ENCODE results near the gene FGF1.

Gene FGF1

GRCh38 chr5:142660196-142660595 lies 25.7 kb downstream of the FGF1 start:
- Histone ChIP-seq H3K18ac (ENCODE audit: low read depth in 1 of 2, low read length in 2 of 2) (no peak overlapping the region), H3K27ac (ENCODE audit: low read length, poor library complexity, severe bottlenecking) (no peak overlapping the region), H3K14ac (ENCODE audit: low read length in 2 of 2) (no peak overlapping the region), H3K23ac (ENCODE audit: low read length in 2 of 2) (no peak overlapping the region), H3K4ac (ENCODE audit: low read depth in 1 of 2, low read length in 2 of 2) (no peak overlapping the region), H3K4me3 (ENCODE audit: insufficient read depth in 1 of 2, low read depth in 1 of 2, low read length in 2 of 2) (no peak overlapping the region), H3K79me1 (replicated peaks; ENCODE audit: low read length, poor library complexity, severe bottlenecking) (no peaks in the 10 kb centered on the region), H3K4me2 (ENCODE audit: low read length, poor library complexity, severe bottlenecking) (no peak overlapping the region), H3K27me3 (ENCODE audit: control insufficient read depth in 1 of 2, insufficient read depth in 1 of 2, low read length in 2 of 2) (peaks cover 0 to 2% of the 10 kb centered on the region in 2 experiments), H2BK12ac (ENCODE audit: low read length in 2 of 2) (no peak overlapping the region), H3K9me3 (ENCODE audit: control insufficient read depth, low read length) (no peaks in the 10 kb centered on the region), H3K36me3 (ENCODE audit: control insufficient read depth in 1 of 2, insufficient read depth in 2 of 2, low read depth in 1 of 2, low read length in 2 of 2) (no peaks in the 10 kb centered on the region), H2BK120ac (ENCODE audit: low read depth, low read length) (no peak overlapping the region), H4K91ac (ENCODE audit: low read length) (no peak overlapping the region), H3K4me1 (ENCODE audit: control insufficient read depth, insufficient read depth, low read depth, low read length) (no peaks in the 10 kb centered on the region), H4K8ac (ENCODE audit: low read length) (no peak overlapping the region), H2BK5ac (ENCODE audit: low read depth, low read length, poor library complexity, severe bottlenecking) (no peak overlapping the region), H2BK15ac (ENCODE audit: low read depth, poor library complexity, severe bottlenecking) (no peak overlapping the region), H2AFZ (ENCODE audit: low read depth, low read length) (no peak overlapping the region), H3K9ac (ENCODE audit: low read length) (no peak overlapping the region), H2AK5ac (ENCODE audit: low read length, severe bottlenecking) (no peak overlapping the region)
- 92% methylated on average over 10 of the region's 10 CpGs for WGBS
- DNase-seq, result no peak

GRCh38 chr5:142659405-142659804 lies 26.5 kb downstream of the FGF1 start:
- H4K8ac ChIP-seq (ENCODE audit: low read length), result no peak overlapping the region
- H2AK5ac ChIP-seq (ENCODE audit: low read length, severe bottlenecking), result no peak overlapping the region
- H3K18ac ChIP-seq (ENCODE audit: low read depth in 1 of 2, low read length in 2 of 2), result no peak overlapping the region
- peaks cover 0 to 6% of the 10 kb centered on the region in 2 experiments for H3K27me3 ChIP-seq (ENCODE audit: control insufficient read depth in 1 of 2, insufficient read depth in 1 of 2, low read length in 2 of 2)
- no peaks in the 10 kb centered on the region for H3K9me3 ChIP-seq (ENCODE audit: control insufficient read depth, low read length)
- no peaks in the 10 kb centered on the region for H3K4me1 ChIP-seq (ENCODE audit: control insufficient read depth, insufficient read depth, low read depth, low read length)
- no peak overlapping the region for H3K14ac ChIP-seq (ENCODE audit: low read length in 2 of 2)
- no peak overlapping the region for H3K23ac ChIP-seq (ENCODE audit: low read length in 2 of 2)
- H3K36me3 ChIP-seq (ENCODE audit: control insufficient read depth in 1 of 2, insufficient read depth in 2 of 2, low read depth in 1 of 2, low read length in 2 of 2), result no peaks in the 10 kb centered on the region
- no peak overlapping the region for H2AFZ ChIP-seq (ENCODE audit: low read depth, low read length)
- H3K4ac ChIP-seq (ENCODE audit: low read depth in 1 of 2, low read length in 2 of 2), result no peak overlapping the region
- no peak overlapping the region for H2BK120ac ChIP-seq (ENCODE audit: low read depth, low read length)
- no peak for DNase-seq
- no peak overlapping the region for H3K27ac ChIP-seq (ENCODE audit: low read length, poor library complexity, severe bottlenecking)
- no peak overlapping the region for H3K4me2 ChIP-seq (ENCODE audit: low read length, poor library complexity, severe bottlenecking)
- no peak overlapping the region for H3K9ac ChIP-seq (ENCODE audit: low read length)
- WGBS, result 97% methylated on average over 4 of the region's 4 CpGs
- H2BK15ac ChIP-seq (ENCODE audit: low read depth, poor library complexity, severe bottlenecking), result no peak overlapping the region
- H4K91ac ChIP-seq (ENCODE audit: low read length), result no peak overlapping the region
- H3K79me1 ChIP-seq (replicated peaks; ENCODE audit: low read length, poor library complexity, severe bottlenecking), result no peaks in the 10 kb centered on the region
- H3K4me3 ChIP-seq (ENCODE audit: insufficient read depth in 1 of 2, low read depth in 1 of 2, low read length in 2 of 2), result no peak overlapping the region
- H2BK12ac ChIP-seq (ENCODE audit: low read length in 2 of 2), result no peak overlapping the region
- H2BK5ac ChIP-seq (ENCODE audit: low read depth, low read length, poor library complexity, severe bottlenecking), result no peak overlapping the region

GRCh38 chr5:142658278-142658677 lies 27.6 kb downstream of the FGF1 start:
- no peak overlapping the region for H2BK12ac ChIP-seq (ENCODE audit: low read length in 2 of 2)
- H3K4me3 ChIP-seq (ENCODE audit: insufficient read depth in 1 of 2, low read depth in 1 of 2, low read length in 2 of 2), result no peak overlapping the region
- H3K79me1 ChIP-seq (replicated peaks; ENCODE audit: low read length, poor library complexity, severe bottlenecking), result no peaks in the 10 kb centered on the region
- H3K9ac ChIP-seq (ENCODE audit: low read length), result no peak overlapping the region
- no peak overlapping the region for H3K23ac ChIP-seq (ENCODE audit: low read length in 2 of 2)
- no peaks in the 10 kb centered on the region for H3K4me1 ChIP-seq (ENCODE audit: control insufficient read depth, insufficient read depth, low read depth, low read length)
- no peaks in the 10 kb centered on the region for H3K9me3 ChIP-seq (ENCODE audit: control insufficient read depth, low read length)
- no peak overlapping the region for H2AFZ ChIP-seq (ENCODE audit: low read depth, low read length)
- no peak overlapping the region for H4K8ac ChIP-seq (ENCODE audit: low read length)
- H2BK15ac ChIP-seq (ENCODE audit: low read depth, poor library complexity, severe bottlenecking), result no peak overlapping the region
- no peak overlapping the region for H2BK120ac ChIP-seq (ENCODE audit: low read depth, low read length)
- peaks cover 0 to 6% of the 10 kb centered on the region in 2 experiments for H3K27me3 ChIP-seq (ENCODE audit: control insufficient read depth in 1 of 2, insufficient read depth in 1 of 2, low read length in 2 of 2)
- no peak overlapping the region for H3K14ac ChIP-seq (ENCODE audit: low read length in 2 of 2)
- H3K36me3 ChIP-seq (ENCODE audit: control insufficient read depth in 1 of 2, insufficient read depth in 2 of 2, low read depth in 1 of 2, low read length in 2 of 2), result no peaks in the 10 kb centered on the region
- H3K27ac ChIP-seq (ENCODE audit: low read length, poor library complexity, severe bottlenecking), result no peak overlapping the region
- no peak overlapping the region for H4K91ac ChIP-seq (ENCODE audit: low read length)
- H3K18ac ChIP-seq (ENCODE audit: low read depth in 1 of 2, low read length in 2 of 2), result no peak overlapping the region
- H2AK5ac ChIP-seq (ENCODE audit: low read length, severe bottlenecking), result no peak overlapping the region
- DNase-seq, result no peak
- no peak overlapping the region for H3K4ac ChIP-seq (ENCODE audit: low read depth in 1 of 2, low read length in 2 of 2)
- no peak overlapping the region for H3K4me2 ChIP-seq (ENCODE audit: low read length, poor library complexity, severe bottlenecking)
- H2BK5ac ChIP-seq (ENCODE audit: low read depth, low read length, poor library complexity, severe bottlenecking), result no peak overlapping the region
- WGBS, result 98% methylated on average over 2 of the region's 2 CpGs

- Histone ChIP-seq H3K23ac (ENCODE audit: low read length in 2 of 2) (peak overlapping the region in 1 of 2 experiments; percentile 23), H2BK120ac (ENCODE audit: low read depth, low read length) (no peak overlapping the region), H3K4me2 (ENCODE audit: low read length, poor library complexity, severe bottlenecking) (no peak overlapping the region), H3K27ac (ENCODE audit: low read length, poor library complexity, severe bottlenecking) (no peak overlapping the region), H3K4ac (ENCODE audit: low read depth in 1 of 2, low read length in 2 of 2) (no peak overlapping the region), H3K79me1 (replicated peaks; ENCODE audit: low read length, poor library complexity, severe bottlenecking) (no peaks in the 10 kb centered on the region), H3K14ac (ENCODE audit: low read length in 2 of 2) (no peak overlapping the region), H3K36me3 (ENCODE audit: control insufficient read depth in 1 of 2, insufficient read depth in 2 of 2, low read depth in 1 of 2, low read length in 2 of 2) (no peaks in the 10 kb centered on the region), H3K4me1 (ENCODE audit: control insufficient read depth, insufficient read depth, low read depth, low read length) (peaks cover 2% of the 10 kb centered on the region), H3K4me3 (ENCODE audit: insufficient read depth in 1 of 2, low read depth in 1 of 2, low read length in 2 of 2) (no peak overlapping the region), H3K9ac (ENCODE audit: low read length) (no peak overlapping the region), H3K18ac (ENCODE audit: low read depth in 1 of 2, low read length in 2 of 2) (no peak overlapping the region), H3K27me3 (ENCODE audit: control insufficient read depth in 1 of 2, insufficient read depth in 1 of 2, low read length in 2 of 2) (peaks cover 0 to 6% of the 10 kb centered on the region in 2 experiments), H2BK15ac (ENCODE audit: low read depth, poor library complexity, severe bottlenecking) (no peak overlapping the region), H2AK5ac (ENCODE audit: low read length, severe bottlenecking) (no peak overlapping the region), H2BK5ac (ENCODE audit: low read depth, low read length, poor library complexity, severe bottlenecking) (no peak overlapping the region), H4K91ac (ENCODE audit: low read length) (no peak overlapping the region), H2BK12ac (ENCODE audit: low read length in 2 of 2) (no peak overlapping the region), H4K8ac (ENCODE audit: low read length) (no peak overlapping the region), H2AFZ (ENCODE audit: low read depth, low read length) (no peak overlapping the region), H3K9me3 (ENCODE audit: control insufficient read depth, low read length) (no peaks in the 10 kb centered on the region)
- DNase-seq, result no peak
- WGBS, result 95% methylated on average over 7 of the region's 8 CpGs
Observed at GRCh38 chr5:142657446-142657845, 28.4 kb downstream of the FGF1 start.
